Gastroesophageal sphincter (tissue), 4 donors: Measurements from ENCODE around the gene BHLHE23. TPM values are rescaled to one million over a fixed set of nuclear protein-coding genes. Genes with fewer than 3 reads are reported as not detected.

Experiments used
- ATAC-seq: fragments of 150-250 bp; one replicate; pipeline ENCODE4 v1.9.1; 2016; ENCODE audit warnings: mild to moderate bottlenecking, moderate library complexity
- H3K27ac ChIP-seq, 4 donors: fragments of 200-600 bp; sonication (generic) in 3 of 4; 1 replicate in 3 of 4; 2 replicates in 1 of 4; pipeline ENCODE4 v1.5.1; 2016 to 2019
- H3K27me3 ChIP-seq: fragments of 200-600 bp; sonication (generic); one replicate; pipeline ENCODE4 v1.5.1; 2019
- H3K36me3 ChIP-seq, 2 donors: fragments of 200-600 bp; sonication (generic); one replicate each; pipeline ENCODE4 v1.5.1; 2019; ENCODE audit warnings: control low read depth in 1 of 2
- H3K4me1 ChIP-seq, 3 donors: fragments of 200-600 bp; sonication (generic); 1 replicate in 2 of 3; 2 replicates in 1 of 3; pipeline ENCODE4 v1.5.1; 2016 to 2019; ENCODE audit warnings: control low read depth in 2 of 3
- H3K4me3 ChIP-seq, 2 donors: fragments of 200-600 bp; sonication (generic); one replicate each; pipeline ENCODE4 v1.5.1; 2019; ENCODE audit warnings: mild to moderate bottlenecking in 1 of 2, moderate library complexity in 1 of 2
- H3K9me3 ChIP-seq, 3 donors: fragments of 200-600 bp; sonication (generic); one replicate each; pipeline ENCODE4 v1.5.1; 2017 to 2019; ENCODE audit warnings: control low read depth in 2 of 3
- CTCF ChIP-seq, 4 experiments: fragments of 200-600 bp in 2 of 4; fragments of 450-650 bp in 2 of 4; sonication (generic) in 1 of 4; IDR thresholded peaks; one replicate each; pipeline ENCODE4 v1.5.1; 2017 to 2019; ENCODE audit warnings: antibody characterized with exemption in 4 of 4, mild to moderate bottlenecking in 2 of 4, moderate library complexity in 2 of 4
- EP300 ChIP-seq: sonication (generic); formaldehyde crosslinking; IDR thresholded peaks from one replicate; pipeline ENCODE4 v1.6.1; 2017; ENCODE audit warnings: antibody characterized with exemption, mild to moderate bottlenecking
- POLR2A ChIP-seq, 2 donors: fragments of 450-650 bp; IDR thresholded peaks; one replicate each; pipeline ENCODE4 v1.6.1; 2017; ENCODE audit warnings: antibody characterized with exemption in 2 of 2, mild to moderate bottlenecking in 2 of 2, moderate library complexity in 1 of 2
- POLR2AphosphoS5 ChIP-seq: sonication (generic); formaldehyde crosslinking; IDR thresholded peaks from one replicate; pipeline ENCODE4 v1.6.1; 2017; ENCODE audit warnings: antibody characterized with exemption
- WGBS, 2 donors: methylation state at CpG; one replicate each; pipeline ENCODE4 v1.1.5; 2018; ENCODE audit warnings: low coverage in 1 of 2; 5-methylcytosine and 5-hydroxymethylcytosine counted together
- total RNA-seq, 4 donors: library from RNA; depleted of rRNA; stranded (reverse); fragments of >200 nt; gene quantifications; one replicate each; pipeline ENCODE4 v1.1.0, GENCODE V29; 2016

BHLHE23 gene
- total RNA-seq, 4 donors from 2014 or later, result not detected

GRCh38 chr20:63050406-63050805 lies 43.6 kb upstream of the BHLHE23 start:
- Histone ChIP-seq H3K27ac (no peak overlapping the region), H3K36me3 (no peaks in the 10 kb centered on the region), H3K4me1 (no peaks in the 10 kb centered on the region), H3K9me3 (peaks cover 0 to 20% (median 0%) of the 10 kb centered on the region in 3 donors), H3K4me3 (no peak overlapping the region), H3K27me3 (peaks cover 94% of the 10 kb centered on the region)
- WGBS, 2 donors, result 90% methylated on average over 6 of the region's 13 CpGs; no CpG with 5 or more reads in 1 of the 2 donors
- no peak for TF ChIP-seq CTCF (IDR thresholded peaks at IDR 0.05)
- no peak for TF ChIP-seq POLR2AphosphoS5
- no peak for TF ChIP-seq POLR2A (IDR thresholded peaks at IDR 0.05)
- TF ChIP-seq EP300, result no peak
- no peak for ATAC-seq

DNA sequence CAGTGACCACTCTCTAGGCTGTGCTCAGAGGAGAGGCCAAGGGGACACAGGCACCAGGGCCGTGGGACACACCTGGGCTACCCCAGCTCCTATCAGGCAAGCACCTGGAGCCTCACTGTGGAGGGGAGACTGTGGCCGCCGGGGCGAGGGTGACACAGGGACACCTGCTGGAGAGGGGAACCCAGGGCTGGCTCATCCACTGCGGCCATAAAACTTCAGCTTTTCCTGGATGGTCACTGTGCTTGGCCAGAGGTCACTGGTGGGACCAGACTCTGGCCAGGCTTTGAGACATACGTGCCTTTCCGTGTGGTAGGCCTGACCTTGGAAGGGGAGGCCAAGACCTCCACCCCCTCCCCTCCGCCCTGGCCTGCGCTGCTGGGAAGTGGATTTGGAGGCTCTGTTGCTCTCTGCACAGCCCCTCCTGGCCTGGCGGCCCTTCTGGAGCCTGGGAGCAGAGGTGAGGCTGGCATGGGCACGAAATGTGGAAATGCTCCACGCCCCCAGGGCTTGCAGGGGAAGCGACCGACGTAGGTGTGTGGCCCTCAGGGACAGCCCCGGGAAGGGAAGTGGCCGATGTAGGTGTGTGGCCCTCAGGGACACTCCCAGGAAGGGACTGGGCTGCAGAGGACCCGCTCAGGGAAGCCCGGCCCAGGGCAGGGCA lies 42.9 kb upstream of the BHLHE23 start:
- H3K4me1 ChIP-seq, result no peaks in the 10 kb centered on the region
- no peak overlapping the region for H3K27ac ChIP-seq
- no CpG with 5 or more reads among the region's 19 CpGs for WGBS, 2 donors
- ATAC-seq, result no peak
- H3K9me3 ChIP-seq, result peaks cover 0 to 20% (median 0%) of the 10 kb centered on the region in 3 donors
- peaks cover 97% of the 10 kb centered on the region for H3K27me3 ChIP-seq
- H3K36me3 ChIP-seq, result no peaks in the 10 kb centered on the region
- TF ChIP-seq POLR2AphosphoS5 (no peak), CTCF (IDR thresholded peaks at IDR 0.05) (no peak), EP300 (no peak), POLR2A (IDR thresholded peaks at IDR 0.05) (no peak)
- H3K4me3 ChIP-seq, result no peak overlapping the region

DNA sequence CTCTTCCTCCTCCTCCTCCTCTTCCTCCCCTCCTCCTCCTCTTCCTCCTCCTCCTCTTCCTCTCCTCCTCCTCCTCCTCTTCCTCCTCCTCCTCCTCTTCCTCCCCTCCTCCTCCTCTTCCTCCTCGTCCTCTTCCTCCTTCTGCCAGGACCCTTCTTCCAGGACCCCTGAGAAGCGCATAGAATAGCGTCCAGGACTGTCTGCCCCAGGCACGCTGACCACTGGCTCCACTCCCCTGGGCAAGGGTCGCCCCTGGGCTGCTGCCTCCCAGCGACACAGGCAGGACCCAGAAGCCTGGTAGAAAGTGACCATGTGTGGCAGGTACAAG lies 42.4 kb upstream of the BHLHE23 start:
- ATAC-seq, result no peak
- no peak overlapping the region for H3K4me3 ChIP-seq
- no CpG with 5 or more reads among the region's 6 CpGs for WGBS, 2 donors
- no peaks in the 10 kb centered on the region for H3K36me3 ChIP-seq
- H3K4me1 ChIP-seq, result no peaks in the 10 kb centered on the region
- H3K27me3 ChIP-seq, result peaks cover 97% of the 10 kb centered on the region
- no peak overlapping the region for H3K27ac ChIP-seq
- H3K9me3 ChIP-seq, result peaks cover 0 to 20% (median 0%) of the 10 kb centered on the region in 3 donors
- no peak for TF ChIP-seq POLR2A (IDR thresholded peaks at IDR 0.05)
- TF ChIP-seq CTCF (IDR thresholded peaks at IDR 0.05), result no peak
- no peak for TF ChIP-seq EP300
- no peak for TF ChIP-seq POLR2AphosphoS5

- no peaks in the 10 kb centered on the region for H3K4me1 ChIP-seq
- ATAC-seq, result no peak
- TF ChIP-seq EP300, result no peak
- H3K36me3 ChIP-seq, result no peaks in the 10 kb centered on the region
- WGBS, 2 donors, result 40 to 68% methylated on average over 1 to 3 of the region's 12 CpGs
- H3K27me3 ChIP-seq, result peaks cover 97% of the 10 kb centered on the region
- H3K9me3 ChIP-seq, result peaks cover 0 to 20% (median 0%) of the 10 kb centered on the region in 3 donors
- H3K4me3 ChIP-seq, result no peak overlapping the region
- no peak overlapping the region for H3K27ac ChIP-seq
These were observed 41.9 kb upstream of the BHLHE23 start for GRCh38 chr20:63048516-63049190.

GRCh38 chr20:63047946-63048345 lies 41.2 kb upstream of the BHLHE23 start:
- Histone ChIP-seq H3K27ac (no peak overlapping the region), H3K27me3 (peaks cover 97% of the 10 kb centered on the region), H3K4me3 (no peak overlapping the region), H3K4me1 (no peaks in the 10 kb centered on the region), H3K36me3 (no peaks in the 10 kb centered on the region), H3K9me3 (peaks cover 0 to 20% (median 0%) of the 10 kb centered on the region in 3 donors)
- whole genome bisulfite sequencing, 2 donors, result 94% methylated on average over 9 of the region's 10 CpGs; no CpG with 5 or more reads in 1 of the 2 donors
- no peak for ATAC-seq
- TF ChIP-seq POLR2A (IDR thresholded peaks at IDR 0.05), result no peak
- no peak for TF ChIP-seq EP300
- no peak for TF ChIP-seq CTCF (IDR thresholded peaks at IDR 0.05)
- TF ChIP-seq POLR2AphosphoS5, result no peak
